Inflammatory macrophage (primary cell): ENCODE results near the gene PPP2R5A.
"Not testable (repeated sequence)": the region's sequence is repeated elsewhere in the genome, so short reads cannot be mapped to it uniquely, and the experiment has no call there.

ENCODE experiments used
- DNase-seq, 2 donors: peaks; one replicate each; pipeline ENCODE4 v3.0.0-alpha.2; 2020 to 2022

Gene PPP2R5A

GRCh38 chr1:212359794-212360479 is 74.7 kb downstream of the PPP2R5A start:
- DNase-seq, result no peak

- no peak for DNase-seq
These were observed 79.8 kb downstream of the PPP2R5A start for GRCh38 chr1:212364985-212365384.

GRCh38 chr1:212366901-212367300 is 81.7 kb downstream of the PPP2R5A start:
- no peak for DNase-seq

GRCh38 chr1:212367474-212368072 is 82.4 kb downstream of the PPP2R5A start:
- DNase-seq, result no peak

- DNase-seq, result peak; percentile 68 to 72
These were observed 82.9 kb downstream of the PPP2R5A start for GRCh38 chr1:212368073-212368484.

GRCh38 chr1:212375986-212376385 is 90.8 kb downstream of the PPP2R5A start:
- no peak for DNase-seq

GRCh38 chr1:212377644-212378043 is 92.4 kb downstream of the PPP2R5A start:
- DNase-seq, result no peak

- no peak for DNase-seq
These were observed 94.2 kb downstream of the PPP2R5A start for GRCh38 chr1:212379366-212379765.

GRCh38 chr1:212381397-212382035 is 96.3 kb downstream of the PPP2R5A start:
- DNase-seq, result peak; percentile 61 to 62

- DNase-seq, result no peak
These were observed 100.8 kb downstream of the PPP2R5A start for GRCh38 chr1:212386029-212386428.

- no peak for DNase-seq
These were observed 103.9 kb downstream of the PPP2R5A start for GRCh38 chr1:212388985-212389716.

GRCh38 chr1:212395678-212396437 is 110.6 kb downstream of the PPP2R5A start:
- not testable (repeated sequence) for DNase-seq

- DNase-seq, result no peak
These were observed 111.4 kb downstream of the PPP2R5A start for GRCh38 chr1:212396638-212397037.

- DNase-seq, result no peak
These were observed 112.0 kb downstream of the PPP2R5A start for GRCh38 chr1:212397171-212397570.

- DNase-seq, result no peak
These were observed 115.8 kb downstream of the PPP2R5A start for GRCh38 chr1:212401042-212401441.

- peak; percentile 30 to 45 for DNase-seq
These were observed 116.8 kb downstream of the PPP2R5A start for GRCh38 chr1:212401838-212402582.

- no peak for DNase-seq
These were observed 117.6 kb downstream of the PPP2R5A start for GRCh38 chr1:212402666-212403321.

- DNase-seq, result peak; percentile 69 to 76
These were observed 125.1 kb downstream of the PPP2R5A start for GRCh38 chr1:212410231-212410820.
